Stomach (tissue), 4 donors: Measurements from ENCODE around the gene BRCA1.
"Not testable (repeated sequence)": the region's sequence is repeated elsewhere in the genome, so short reads cannot be mapped to it uniquely, and the experiment has no call there.

Experiments
- CTCF ChIP-seq, 7 experiments: fragments of 450-650 bp in 4 of 7; fragments of 200-600 bp in 3 of 7; sonication (generic) in 3 of 7; IDR thresholded peaks; one replicate each; pipeline ENCODE4 v1.5.1; 2016 to 2019; ENCODE audit warnings: antibody characterized with exemption in 7 of 7, control low read depth in 2 of 7, mild to moderate bottlenecking in 1 of 7
- EP300 ChIP-seq: sonication (generic); formaldehyde crosslinking; IDR thresholded peaks from one replicate; pipeline ENCODE4 v1.6.1; 2017; ENCODE audit warnings: antibody characterized with exemption
- POLR2A ChIP-seq, 4 donors: fragments of 450-650 bp; IDR thresholded peaks; one replicate each; pipeline ENCODE4 v1.6.1; 2016; ENCODE audit warnings: antibody characterized with exemption in 4 of 4, control low read depth in 2 of 4, mild to moderate bottlenecking in 1 of 4, moderate library complexity in 1 of 4

- not testable (repeated sequence) for TF ChIP-seq POLR2A (IDR thresholded peaks at IDR 0.05); EP300; CTCF (IDR thresholded peaks at IDR 0.05)
Measured at GRCh38 chr17:43136574-43136973, 11.4 kb upstream of the BRCA1 start.
